Dendritic cell treated with granulocyte-macrophage colony-stimulating factor and Interleukin-4, amounts not matched to agents 40 ng/mL and 50 ng/mL, for 4 days (primary cell): ENCODE data around the gene SUMO2.

ENCODE experiments used
- H3K27ac Mint-ChIP-seq: one replicate; pipeline ENCODE4 v1.8.0; 2022; ENCODE audit warnings: mild to moderate bottlenecking, mixed read lengths
- H3K27me3 Mint-ChIP-seq: one replicate; pipeline ENCODE4 v1.8.0; 2022; ENCODE audit warnings: mild to moderate bottlenecking, mixed read lengths
- H3K36me3 Mint-ChIP-seq: one replicate; pipeline ENCODE4 v1.8.0; 2022; ENCODE audit warnings: low read depth, mixed read lengths
- H3K4me1 Mint-ChIP-seq: one replicate; pipeline ENCODE4 v1.8.0; 2022; ENCODE audit warnings: low read depth, mixed read lengths
- H3K4me3 Mint-ChIP-seq: one replicate; pipeline ENCODE4 v1.8.0; 2022; ENCODE audit warnings: mild to moderate bottlenecking, moderate library complexity, mixed read lengths
- H3K9me3 Mint-ChIP-seq: one replicate; pipeline ENCODE4 v1.8.0; 2022; ENCODE audit warnings: mixed read lengths
- intact Hi-C: fragments of 100-400 bp; cut with micrococcal nuclease; formaldehyde crosslinking; loops from one replicate; pipeline ENCODE4 v1.15.0; 2022

The SUMO2 gene

DNA sequence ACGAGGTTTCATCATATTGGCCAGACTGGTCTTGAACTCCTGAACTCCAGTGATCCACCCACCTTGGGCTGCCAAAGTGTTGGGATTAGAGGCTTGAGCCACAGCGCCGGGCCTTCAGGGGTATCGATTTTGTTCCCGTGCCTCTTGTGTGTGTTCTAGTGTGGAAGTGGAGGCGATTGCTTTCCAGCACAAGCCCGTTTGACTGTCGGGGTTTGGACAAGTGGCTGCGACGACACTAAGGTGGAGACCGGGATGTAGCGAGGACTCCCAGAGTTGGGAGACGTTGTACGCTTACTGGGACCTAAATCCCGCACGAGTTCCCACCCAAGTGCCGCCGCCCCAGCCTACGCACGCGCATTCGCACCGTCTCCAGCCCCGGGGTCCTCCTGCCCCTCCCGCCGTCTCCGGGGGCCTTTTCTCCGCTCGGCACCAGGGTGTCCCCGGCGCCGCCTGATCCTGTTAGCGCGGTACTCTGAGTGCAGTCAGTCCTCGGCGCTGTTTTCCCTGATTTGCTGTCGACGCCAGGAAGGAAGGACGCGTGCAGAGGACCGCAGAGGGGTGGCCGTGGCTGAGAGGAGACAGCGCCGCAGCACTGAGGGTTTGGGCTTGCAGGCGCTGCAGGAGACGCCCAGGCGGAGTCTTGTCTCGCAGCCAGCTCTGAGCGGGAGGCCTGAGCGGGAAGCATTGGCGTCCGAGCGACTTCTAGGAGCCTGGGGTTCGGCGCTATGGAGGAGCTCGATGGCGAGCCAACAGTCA, 22.5 kb upstream of the SUMO2 start, which contains the start of gene NUP85:
NUP85 (plus strand) TSS at position 643 of the 756 bp plus-strand sequence; CDS start at position 726, 83 bp downstream.
- intact Hi-C loops: no loop called here
- no peaks in the 10 kb centered on the region for H3K9me3 Mint-ChIP-seq
- H3K27me3 Mint-ChIP-seq: no peaks in the 10 kb centered on the region
- peak within 1 kb of the TSS; percentile 97 for H3K27ac Mint-ChIP-seq
- peaks cover 27% of the 10 kb centered on the region for H3K4me1 Mint-ChIP-seq
- H3K36me3 Mint-ChIP-seq: peaks cover 34% of the 10 kb centered on the region
- peak within 1 kb of the TSS; percentile 83 for H3K4me3 Mint-ChIP-seq

GRCh38 chr17:75199886-75200618, 17.3 kb upstream of the SUMO2 start:
- Mint-ChIP-seq H3K27ac (no peak overlapping the region), H3K4me3 (no peak overlapping the region), H3K27me3 (no peaks in the 10 kb centered on the region), H3K4me1 (peaks cover 16% of the 10 kb centered on the region), H3K9me3 (no peaks in the 10 kb centered on the region), H3K36me3 (peaks cover under 1% of the 10 kb centered on the region)
- intact Hi-C loops: loop anchor here (2.0 to 5.0 kb wide), 2 partner anchors 138 to 239 kb away; no protein-coding TSS in a partner anchor

GRCh38 chr17:75194879-75195278, 12.1 kb upstream of the SUMO2 start:
- Mint-ChIP-seq H3K4me3 (no peak overlapping the region), H3K36me3 (no peaks in the 10 kb centered on the region), H3K4me1 (no peaks in the 10 kb centered on the region), H3K27me3 (no peaks in the 10 kb centered on the region), H3K9me3 (no peaks in the 10 kb centered on the region), H3K27ac (no peak overlapping the region)
- intact Hi-C loops: no loop called here

- Mint-ChIP-seq H3K4me3 (no peak overlapping the region), H3K9me3 (no peaks in the 10 kb centered on the region), H3K27me3 (no peaks in the 10 kb centered on the region), H3K27ac (no peak overlapping the region), H3K4me1 (peaks cover 7% of the 10 kb centered on the region), H3K36me3 (no peaks in the 10 kb centered on the region)
- intact Hi-C loops: no loop called here
These were observed 8.8 kb upstream of the SUMO2 start for GRCh38 chr17:75191584-75191983.

- Mint-ChIP-seq H3K27ac (no peak overlapping the region), H3K4me1 (peaks cover 17% of the 10 kb centered on the region), H3K4me3 (no peak overlapping the region), H3K36me3 (no peaks in the 10 kb centered on the region), H3K9me3 (no peaks in the 10 kb centered on the region), H3K27me3 (no peaks in the 10 kb centered on the region)
- intact Hi-C loops: no loop called here
These were observed 5.9 kb upstream of the SUMO2 start for GRCh38 chr17:75188614-75189013.

DNA sequence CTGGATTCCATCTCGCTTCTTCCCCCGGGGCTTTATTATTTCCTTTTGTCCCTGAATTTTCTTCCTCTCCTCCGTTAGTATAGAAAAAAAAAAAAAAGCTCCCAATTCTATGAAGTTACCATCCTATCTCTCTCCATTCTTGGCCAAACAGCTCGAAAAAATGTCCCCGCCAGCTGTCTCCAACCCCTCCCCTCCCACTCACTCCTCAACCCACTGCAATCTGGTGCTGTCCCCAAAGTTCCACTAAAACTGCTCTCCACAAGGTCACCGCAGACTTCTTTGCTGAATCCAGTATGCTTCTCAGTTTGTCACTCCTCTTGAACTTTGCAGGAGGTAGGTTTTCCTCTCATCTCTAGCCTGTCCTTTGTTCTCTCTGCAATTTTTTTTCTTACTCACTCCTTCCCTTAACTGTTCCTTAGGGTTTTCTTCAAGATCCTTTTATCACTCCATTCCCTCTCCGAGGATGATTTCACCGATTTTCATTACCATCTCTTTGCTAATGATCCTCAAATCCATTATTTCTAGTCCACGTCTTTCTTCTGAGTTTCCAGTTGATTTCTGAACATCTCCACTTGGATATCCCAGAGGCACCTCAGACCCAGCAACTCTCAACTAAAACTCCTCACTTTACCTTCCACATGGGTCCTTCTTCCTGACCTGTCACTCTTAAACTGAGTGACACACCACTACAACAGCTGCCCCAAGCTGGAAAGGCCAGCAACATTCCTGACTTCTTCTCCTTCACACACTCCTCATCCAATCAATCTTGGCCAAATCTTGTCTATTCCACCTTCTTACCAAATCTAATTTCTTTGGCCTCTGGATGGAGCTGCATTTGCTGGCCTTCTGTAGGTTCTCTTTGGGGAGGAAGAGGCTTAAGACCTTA, 1.5 kb upstream of the SUMO2 start:
- H3K4me3 Mint-ChIP-seq: peak overlapping the region; percentile 79
- intact Hi-C loops: no loop called here
- H3K27ac Mint-ChIP-seq: peak overlapping the region; percentile 99
- peaks cover 33% of the 10 kb centered on the region for H3K4me1 Mint-ChIP-seq
- H3K9me3 Mint-ChIP-seq: no peaks in the 10 kb centered on the region
- peaks cover 31% of the 10 kb centered on the region for H3K36me3 Mint-ChIP-seq
- no peaks in the 10 kb centered on the region for H3K27me3 Mint-ChIP-seq

GRCh38 chr17:75182319-75182568, 515 bp downstream of the SUMO2 start:
- Mint-ChIP-seq H3K9me3 (no peaks in the 10 kb centered on the region), H3K36me3 (peaks cover 51% of the 10 kb centered on the region), H3K27me3 (no peaks in the 10 kb centered on the region), H3K4me1 (peaks cover 29% of the 10 kb centered on the region), H3K27ac (peak overlapping the region; percentile 99), H3K4me3 (peak overlapping the region; percentile 79)
- intact Hi-C loops: no loop called here

DNA sequence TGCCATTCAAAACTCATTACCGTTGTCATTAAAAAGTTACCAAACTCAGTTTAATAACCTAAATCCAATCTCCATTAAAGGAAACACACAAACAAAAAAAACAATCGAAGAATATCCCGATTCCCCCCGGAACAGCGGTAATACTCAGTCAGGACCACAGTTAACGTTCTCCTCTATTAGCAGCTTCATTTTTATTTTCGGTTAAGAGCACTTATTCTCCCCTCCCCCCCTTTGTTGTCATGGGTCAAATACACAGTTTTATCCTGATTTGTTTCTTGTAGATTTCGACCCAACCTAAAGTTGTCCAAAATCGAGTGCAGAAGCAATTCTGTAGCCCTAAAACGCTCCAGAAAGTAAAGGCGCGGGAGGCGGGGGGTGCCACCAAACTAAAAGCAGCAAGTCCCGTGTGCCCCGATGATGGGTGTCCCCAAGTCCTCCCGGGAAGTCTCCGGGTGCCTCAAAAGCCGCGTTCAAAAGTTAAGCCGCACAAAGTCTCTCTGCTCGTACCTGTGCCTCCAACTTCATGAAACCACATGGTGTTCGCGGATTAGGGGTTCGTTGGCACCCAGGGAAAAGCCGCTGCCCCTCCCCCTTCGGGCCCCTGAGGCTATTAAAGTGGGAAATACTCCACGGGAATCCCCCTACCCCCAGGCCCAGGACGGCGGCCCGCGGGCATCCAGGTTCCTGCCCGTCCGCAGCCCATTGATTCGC, 996 bp downstream of the SUMO2 start:
- intact Hi-C loops: no loop called here
- Mint-ChIP-seq H3K4me1 (peaks cover 29% of the 10 kb centered on the region), H3K4me3 (peak overlapping the region; percentile 79), H3K36me3 (peaks cover 55% of the 10 kb centered on the region), H3K27ac (peak overlapping the region; percentile 99), H3K9me3 (no peaks in the 10 kb centered on the region), H3K27me3 (no peaks in the 10 kb centered on the region)

GRCh38 chr17:75181110-75181509, 1.6 kb downstream of the SUMO2 start:
- no peaks in the 10 kb centered on the region for H3K9me3 Mint-ChIP-seq
- peaks cover 62% of the 10 kb centered on the region for H3K36me3 Mint-ChIP-seq
- H3K4me1 Mint-ChIP-seq: peaks cover 29% of the 10 kb centered on the region
- intact Hi-C loops: no loop called here
- peak overlapping the region; percentile 99 for H3K27ac Mint-ChIP-seq
- H3K27me3 Mint-ChIP-seq: no peaks in the 10 kb centered on the region
- H3K4me3 Mint-ChIP-seq: peak overlapping the region; percentile 79

DNA sequence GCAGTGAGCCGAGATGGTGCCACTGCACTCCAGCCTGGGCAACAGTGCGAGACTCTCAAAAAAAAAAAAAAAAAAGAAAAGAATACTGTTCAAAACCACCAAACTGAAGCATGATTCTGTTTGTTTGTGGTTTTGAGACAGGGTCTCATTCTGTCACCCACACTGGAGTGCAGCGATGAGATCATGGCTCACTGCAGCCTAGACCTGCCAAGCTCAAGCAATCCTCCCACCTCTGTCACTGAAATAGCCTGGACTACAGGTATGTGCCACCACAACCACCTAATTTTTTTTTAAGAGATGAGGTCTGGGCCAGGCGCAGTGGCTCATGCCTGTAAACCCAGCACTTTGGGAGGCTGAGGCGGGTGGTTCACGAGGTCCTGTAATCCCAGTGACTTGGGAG, 4.3 kb downstream of the SUMO2 start:
- Mint-ChIP-seq H3K27ac (no peak overlapping the region), H3K4me3 (no peak overlapping the region), H3K4me1 (peaks cover 17% of the 10 kb centered on the region), H3K27me3 (no peaks in the 10 kb centered on the region), H3K9me3 (no peaks in the 10 kb centered on the region), H3K36me3 (peaks cover 88% of the 10 kb centered on the region)
- intact Hi-C loops: loop anchor here (10.0 kb wide), 1 partner anchor 114 kb away; no protein-coding TSS in a partner anchor

DNA sequence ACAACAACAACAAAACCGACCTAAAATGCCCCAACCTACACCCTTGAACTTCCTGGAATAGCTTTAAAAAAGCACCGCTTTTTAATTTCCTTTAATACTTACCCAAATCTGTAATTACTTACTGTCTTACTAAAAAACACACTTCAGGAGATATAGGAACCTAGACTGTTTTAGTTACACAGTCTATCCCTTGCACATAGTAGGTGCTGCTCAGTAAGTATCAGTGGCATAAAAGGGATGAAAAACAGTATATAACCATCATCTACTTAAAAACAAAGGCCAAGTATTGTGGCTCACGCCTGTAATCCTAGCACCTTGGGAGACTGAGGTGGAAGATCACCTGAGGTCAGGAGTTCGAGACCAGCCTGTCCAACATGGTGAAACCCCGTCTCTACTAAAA, 6.1 kb downstream of the SUMO2 start:
- intact Hi-C loops: loop anchor here (10.0 kb wide), 1 partner anchor 112 kb away; no protein-coding TSS in a partner anchor
- Mint-ChIP-seq H3K36me3 (peaks cover 94% of the 10 kb centered on the region), H3K9me3 (no peaks in the 10 kb centered on the region), H3K27me3 (no peaks in the 10 kb centered on the region), H3K27ac (no peak overlapping the region), H3K4me3 (no peak overlapping the region), H3K4me1 (peaks cover 13% of the 10 kb centered on the region)

DNA sequence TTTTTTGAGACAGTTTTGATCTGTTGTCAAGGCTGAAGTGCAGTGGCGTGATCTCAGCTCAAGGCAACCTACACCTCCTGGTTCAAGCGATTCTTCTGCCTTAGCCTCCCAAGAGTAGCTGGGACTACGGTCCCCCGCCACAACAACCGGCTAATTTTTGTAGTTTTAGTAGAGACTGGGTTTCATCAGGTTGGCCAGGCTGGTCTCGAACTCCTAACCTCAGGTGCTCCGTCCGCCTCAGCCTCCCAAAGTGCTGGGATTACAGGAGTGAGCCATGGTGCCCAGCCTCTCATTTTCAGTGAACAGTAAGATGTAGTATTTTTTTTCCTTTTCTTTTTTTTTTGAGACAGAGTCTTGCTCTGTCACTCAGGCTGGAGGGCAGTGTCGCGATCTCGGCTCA, 7.8 kb downstream of the SUMO2 start:
- Mint-ChIP-seq H3K36me3 (peaks cover 98% of the 10 kb centered on the region), H3K27ac (no peak overlapping the region), H3K27me3 (no peaks in the 10 kb centered on the region), H3K4me1 (peaks cover 7% of the 10 kb centered on the region), H3K4me3 (no peak overlapping the region), H3K9me3 (no peaks in the 10 kb centered on the region)
- intact Hi-C loops: loop anchor here (10.0 kb wide), 1 partner anchor 110 kb away; no protein-coding TSS in a partner anchor

DNA sequence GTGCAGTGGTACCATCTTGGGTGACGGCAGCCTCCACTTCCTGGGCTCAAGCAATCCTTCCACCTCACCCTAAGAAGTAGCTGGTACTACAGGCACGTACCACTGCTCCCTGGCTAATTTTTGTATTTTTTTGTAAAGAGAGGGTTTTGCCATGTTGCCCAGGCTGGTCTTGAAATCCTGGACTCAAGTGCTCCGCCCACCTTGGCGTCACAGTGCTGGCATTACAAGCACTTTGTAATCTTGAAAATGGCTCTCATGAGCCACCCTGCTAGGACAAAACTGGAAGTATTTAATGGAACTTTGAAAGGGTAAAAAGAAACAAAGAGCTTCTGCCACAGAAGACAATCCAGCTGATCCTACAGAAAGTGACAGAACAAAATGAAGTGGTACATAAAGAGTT, 9.2 kb downstream of the SUMO2 start:
- H3K27ac Mint-ChIP-seq: no peak overlapping the region

More for the DNA sequence above, 9.2 kb downstream of the SUMO2 start:
- intact Hi-C loops: loop anchor here (10.0 kb wide), 1 partner anchor 109 kb away; no protein-coding TSS in a partner anchor
- Mint-ChIP-seq H3K27me3 (no peaks in the 10 kb centered on the region), H3K36me3 (peaks cover 98% of the 10 kb centered on the region), H3K4me1 (no peaks in the 10 kb centered on the region), H3K4me3 (no peak overlapping the region), H3K9me3 (no peaks in the 10 kb centered on the region)
